OCI-LY1 (cell line): ENCODE measurements around the gene YAP1.

Experiments
- CTCF ChIP-seq: fragments of 200-600 bp; sonication (generic), shearing (Covaris generic); IDR thresholded peaks from 2 replicates; pipeline ENCODE4 v1.5.1; 2017; ENCODE audit warnings: mild to moderate bottlenecking, antibody characterized with exemption, low read length, moderate library complexity, mixed read lengths
- EZH2 ChIP-seq: fragments of 200-600 bp; sonication (generic), shearing (Covaris generic); IDR thresholded peaks from 2 replicates; pipeline ENCODE4 v1.8.0; 2017; ENCODE audit warnings: borderline replicate concordance, mixed run types, mild to moderate bottlenecking, antibody characterized with exemption, low read length, moderate library complexity, mixed read lengths

GRCh38 chr11:102158164-102158735 lies 48.0 kb downstream of the YAP1 start:
- no peak for TF ChIP-seq CTCF
- TF ChIP-seq EZH2 = no peak
